Esophagus squamous epithelium (tissue), 4 donors: ENCODE measurements around the gene PIK3AP1.

Source experiments
- POLR2A ChIP-seq, 4 donors: fragments of 450-650 bp; IDR thresholded peaks; one replicate each; pipeline ENCODE4 v1.6.1; 2017; ENCODE audit warnings: antibody characterized with exemption in 4 of 4, mild to moderate bottlenecking in 4 of 4, moderate library complexity in 3 of 4
- TF ChIP-seq, protein P1 (sequence below), 6 experiments: fragments of 450-650 bp in 4 of 6; fragments of 200-600 bp in 2 of 6; sonication (generic) in 2 of 6; IDR thresholded peaks; one replicate each; pipeline ENCODE4 v1.5.1; 2016 to 2019; ENCODE audit warnings: antibody characterized with exemption in 6 of 6, mild to moderate bottlenecking in 4 of 6, moderate library complexity in 4 of 6

- TF ChIP-seq, protein P1, sequence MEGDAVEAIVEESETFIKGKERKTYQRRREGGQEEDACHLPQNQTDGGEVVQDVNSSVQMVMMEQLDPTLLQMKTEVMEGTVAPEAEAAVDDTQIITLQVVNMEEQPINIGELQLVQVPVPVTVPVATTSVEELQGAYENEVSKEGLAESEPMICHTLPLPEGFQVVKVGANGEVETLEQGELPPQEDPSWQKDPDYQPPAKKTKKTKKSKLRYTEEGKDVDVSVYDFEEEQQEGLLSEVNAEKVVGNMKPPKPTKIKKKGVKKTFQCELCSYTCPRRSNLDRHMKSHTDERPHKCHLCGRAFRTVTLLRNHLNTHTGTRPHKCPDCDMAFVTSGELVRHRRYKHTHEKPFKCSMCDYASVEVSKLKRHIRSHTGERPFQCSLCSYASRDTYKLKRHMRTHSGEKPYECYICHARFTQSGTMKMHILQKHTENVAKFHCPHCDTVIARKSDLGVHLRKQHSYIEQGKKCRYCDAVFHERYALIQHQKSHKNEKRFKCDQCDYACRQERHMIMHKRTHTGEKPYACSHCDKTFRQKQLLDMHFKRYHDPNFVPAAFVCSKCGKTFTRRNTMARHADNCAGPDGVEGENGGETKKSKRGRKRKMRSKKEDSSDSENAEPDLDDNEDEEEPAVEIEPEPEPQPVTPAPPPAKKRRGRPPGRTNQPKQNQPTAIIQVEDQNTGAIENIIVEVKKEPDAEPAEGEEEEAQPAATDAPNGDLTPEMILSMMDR (IDR thresholded peaks at IDR 0.05) = no peak
- no peak for TF ChIP-seq POLR2A (IDR thresholded peaks at IDR 0.05)
Measured at GRCh38 chr10:96560966-96561887, 159.1 kb downstream of the PIK3AP1 start.
